Neural cell (in vitro differentiated cells): ENCODE data around the gene NGB. TPM values are rescaled to one million over a fixed set of nuclear protein-coding genes. Genes with fewer than 3 reads are reported as not detected.

Experiments used
- H2AFZ ChIP-seq: fragments of 200-600, 300-800 bp; sonication (generic), shearing (Covaris generic); 2 replicates; pipeline ENCODE4 v1.6.0; 2014; ENCODE audit warnings: low read depth, mild to moderate bottlenecking, antibody characterized with exemption, low read length, moderate library complexity
- H3F3A ChIP-seq: fragments of 200-600 bp; shearing (Covaris generic); 2 replicates; pipeline ENCODE4 v1.6.1; 2016; ENCODE audit warnings: mild to moderate bottlenecking, moderate library complexity, mixed read lengths, antibody characterized with exemption, low read length; ENCODE audit not compliant: insufficient read depth, poor library complexity, severe bottlenecking
- H3K27ac ChIP-seq: fragments of 200-600, 300-800 bp; sonication (generic), shearing (Covaris generic); 2 replicates; pipeline ENCODE4 v1.5.1; 2014; ENCODE audit warnings: mild to moderate bottlenecking, low read length, moderate library complexity
- H3K27me3 ChIP-seq: fragments of 300-800, 200-600 bp; sonication (generic), shearing (Covaris generic); 2 replicates; pipeline ENCODE4 v1.6.0; 2014; ENCODE audit warnings: mild to moderate bottlenecking, low read depth, low read length, moderate library complexity; ENCODE audit not compliant: insufficient read depth
- H3K36me3 ChIP-seq: fragments of 300-800, 200-600 bp; sonication (generic), shearing (Covaris generic); 2 replicates; pipeline ENCODE4 v1.5.1; 2014; ENCODE audit warnings: mild to moderate bottlenecking, antibody characterized with exemption, low read length, moderate library complexity; ENCODE audit not compliant: insufficient read depth
- H3K4me2 ChIP-seq: fragments of 300-800, 200-600 bp; sonication (generic), shearing (Covaris generic); 2 replicates; pipeline ENCODE4 v1.6.0; 2014; ENCODE audit warnings: mild to moderate bottlenecking, low read length
- H3K4me3 ChIP-seq: fragments of 300-800, 200-600 bp; sonication (generic), shearing (Covaris generic); 2 replicates; pipeline ENCODE4 v1.5.1; 2014; ENCODE audit warnings: mild to moderate bottlenecking, low read length, moderate library complexity
- H3K79me2 ChIP-seq: fragments of 200-600 bp; shearing (Covaris generic); replicated peaks from 2 replicates; pipeline ENCODE4 v1.6.0; 2014; ENCODE audit warnings: mild to moderate bottlenecking, low read length, moderate library complexity; ENCODE audit not compliant: insufficient read depth
- H3K9ac ChIP-seq: fragments of 300-800, 200-600 bp; sonication (generic), shearing (Covaris generic); 2 replicates; pipeline ENCODE4 v1.6.1; 2016; ENCODE audit warnings: mild to moderate bottlenecking, low read length, mixed read lengths
- H3K9me2 ChIP-seq: fragments of 200-600 bp; shearing (Covaris generic); 2 replicates; pipeline ENCODE4 v1.6.1; 2016; ENCODE audit warnings: mild to moderate bottlenecking, low read length, mixed read lengths; ENCODE audit not compliant: insufficient read depth
- H3K9me3 ChIP-seq: fragments of 200-600, 300-800 bp; sonication (generic), shearing (Covaris generic); 2 replicates; pipeline ENCODE4 v1.6.1; 2016; ENCODE audit warnings: mild to moderate bottlenecking, mixed run types, low read length, moderate library complexity, mixed read lengths
- H4K20me1 ChIP-seq: fragments of 200-600 bp; shearing (Covaris generic); 2 replicates; pipeline ENCODE4 v1.6.1; 2016; ENCODE audit warnings: mild to moderate bottlenecking, mixed run types; ENCODE audit not compliant: insufficient read depth
- EZH2 ChIP-seq: fragments of 200-600, 300-800 bp; shearing (Covaris generic), sonication (generic); IDR thresholded peaks from 2 replicates; pipeline ENCODE4 v1.6.1; 2014; ENCODE audit warnings: antibody characterized with exemption, low read length, borderline replicate concordance, mild to moderate bottlenecking; ENCODE audit not compliant: insufficient read depth, poor library complexity, severe bottlenecking
- MXI1 ChIP-seq: fragments of 450-650 bp; conservative IDR thresholded peaks from 2 replicates; pipeline ENCODE4 v1.6.1; 2014; ENCODE audit warnings: antibody characterized with exemption, mild to moderate bottlenecking; ENCODE audit not compliant: poor library complexity, severe bottlenecking
- POLR2AphosphoS5 ChIP-seq: IDR thresholded peaks from 2 replicates; pipeline ENCODE4 v1.6.1; 2012
- RAD21 ChIP-seq: fragments of 450-650 bp; conservative IDR thresholded peaks from 2 replicates; pipeline ENCODE4 v1.6.1; 2014; ENCODE audit warnings: antibody characterized with exemption, mild to moderate bottlenecking, moderate library complexity
- TAF1 ChIP-seq: IDR thresholded peaks from 2 replicates; pipeline ENCODE4 v1.6.1; 2012; ENCODE audit warnings: low read depth
- polyA plus RNA-seq: library from polyadenylated mRNA; depleted of rRNA; stranded (reverse); fragments of >200 nt; gene quantifications from 2 replicates; pipeline ENCODE4 v1.2.3, GENCODE V29; 2014
- TF ChIP-seq, protein P1 (sequence below): IDR thresholded peaks from 2 replicates; pipeline ENCODE4 v1.6.1; 2012; ENCODE audit warnings: borderline replicate concordance
- TF ChIP-seq, protein P2 (sequence below): fragments of 450-650 bp; IDR thresholded peaks from 2 replicates; pipeline ENCODE4 v1.5.1; 2014; ENCODE audit warnings: antibody characterized with exemption, mild to moderate bottlenecking, moderate library complexity; ENCODE audit not compliant: poor library complexity, severe bottlenecking

The NGB gene
- polyA plus RNA-seq, 1 donor from 2014 or later: 0.87 TPM

DNA sequence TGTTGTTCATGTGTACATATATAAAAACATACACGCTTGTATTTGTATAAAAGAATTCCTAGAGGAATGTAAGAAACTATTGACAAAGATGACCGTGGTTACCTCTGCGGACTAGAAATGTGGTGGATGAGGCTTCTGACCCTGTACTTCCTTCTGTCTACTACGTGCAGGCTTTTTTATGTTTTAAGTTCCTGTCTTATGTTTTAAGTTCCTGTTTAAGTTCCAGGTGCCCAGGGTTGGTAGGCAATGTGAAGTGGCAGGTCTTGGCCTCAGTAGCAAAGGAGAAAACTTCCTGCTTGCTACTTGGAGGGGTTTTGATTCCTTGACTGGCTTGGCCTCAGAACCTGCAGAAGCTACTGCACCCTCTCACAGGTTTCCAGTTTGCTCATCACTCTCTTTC, 38.1 kb upstream of the NGB start:
- Histone ChIP-seq H3K36me3 (no peaks in the 10 kb centered on the region), H3K27ac (no peak overlapping the region), H3K27me3 (no peaks in the 10 kb centered on the region), H3K4me3 (no peak overlapping the region), H3K9me2 (no peaks in the 10 kb centered on the region), H3K9me3 (no peaks in the 10 kb centered on the region), H3K4me2 (no peak overlapping the region), H2AFZ (no peak overlapping the region), H3F3A (no peaks in the 10 kb centered on the region), H3K9ac (no peak overlapping the region), H3K79me2 (no peaks in the 10 kb centered on the region), H4K20me1 (no peaks in the 10 kb centered on the region)
- TF ChIP-seq POLR2AphosphoS5: no peak
- TF ChIP-seq EZH2: no peak
- no peak for TF ChIP-seq TAF1
- TF ChIP-seq, protein P1, sequence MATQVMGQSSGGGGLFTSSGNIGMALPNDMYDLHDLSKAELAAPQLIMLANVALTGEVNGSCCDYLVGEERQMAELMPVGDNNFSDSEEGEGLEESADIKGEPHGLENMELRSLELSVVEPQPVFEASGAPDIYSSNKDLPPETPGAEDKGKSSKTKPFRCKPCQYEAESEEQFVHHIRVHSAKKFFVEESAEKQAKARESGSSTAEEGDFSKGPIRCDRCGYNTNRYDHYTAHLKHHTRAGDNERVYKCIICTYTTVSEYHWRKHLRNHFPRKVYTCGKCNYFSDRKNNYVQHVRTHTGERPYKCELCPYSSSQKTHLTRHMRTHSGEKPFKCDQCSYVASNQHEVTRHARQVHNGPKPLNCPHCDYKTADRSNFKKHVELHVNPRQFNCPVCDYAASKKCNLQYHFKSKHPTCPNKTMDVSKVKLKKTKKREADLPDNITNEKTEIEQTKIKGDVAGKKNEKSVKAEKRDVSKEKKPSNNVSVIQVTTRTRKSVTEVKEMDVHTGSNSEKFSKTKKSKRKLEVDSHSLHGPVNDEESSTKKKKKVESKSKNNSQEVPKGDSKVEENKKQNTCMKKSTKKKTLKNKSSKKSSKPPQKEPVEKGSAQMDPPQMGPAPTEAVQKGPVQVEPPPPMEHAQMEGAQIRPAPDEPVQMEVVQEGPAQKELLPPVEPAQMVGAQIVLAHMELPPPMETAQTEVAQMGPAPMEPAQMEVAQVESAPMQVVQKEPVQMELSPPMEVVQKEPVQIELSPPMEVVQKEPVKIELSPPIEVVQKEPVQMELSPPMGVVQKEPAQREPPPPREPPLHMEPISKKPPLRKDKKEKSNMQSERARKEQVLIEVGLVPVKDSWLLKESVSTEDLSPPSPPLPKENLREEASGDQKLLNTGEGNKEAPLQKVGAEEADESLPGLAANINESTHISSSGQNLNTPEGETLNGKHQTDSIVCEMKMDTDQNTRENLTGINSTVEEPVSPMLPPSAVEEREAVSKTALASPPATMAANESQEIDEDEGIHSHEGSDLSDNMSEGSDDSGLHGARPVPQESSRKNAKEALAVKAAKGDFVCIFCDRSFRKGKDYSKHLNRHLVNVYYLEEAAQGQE: no peak
- TF ChIP-seq RAD21: no peak
- TF ChIP-seq, protein P2, sequence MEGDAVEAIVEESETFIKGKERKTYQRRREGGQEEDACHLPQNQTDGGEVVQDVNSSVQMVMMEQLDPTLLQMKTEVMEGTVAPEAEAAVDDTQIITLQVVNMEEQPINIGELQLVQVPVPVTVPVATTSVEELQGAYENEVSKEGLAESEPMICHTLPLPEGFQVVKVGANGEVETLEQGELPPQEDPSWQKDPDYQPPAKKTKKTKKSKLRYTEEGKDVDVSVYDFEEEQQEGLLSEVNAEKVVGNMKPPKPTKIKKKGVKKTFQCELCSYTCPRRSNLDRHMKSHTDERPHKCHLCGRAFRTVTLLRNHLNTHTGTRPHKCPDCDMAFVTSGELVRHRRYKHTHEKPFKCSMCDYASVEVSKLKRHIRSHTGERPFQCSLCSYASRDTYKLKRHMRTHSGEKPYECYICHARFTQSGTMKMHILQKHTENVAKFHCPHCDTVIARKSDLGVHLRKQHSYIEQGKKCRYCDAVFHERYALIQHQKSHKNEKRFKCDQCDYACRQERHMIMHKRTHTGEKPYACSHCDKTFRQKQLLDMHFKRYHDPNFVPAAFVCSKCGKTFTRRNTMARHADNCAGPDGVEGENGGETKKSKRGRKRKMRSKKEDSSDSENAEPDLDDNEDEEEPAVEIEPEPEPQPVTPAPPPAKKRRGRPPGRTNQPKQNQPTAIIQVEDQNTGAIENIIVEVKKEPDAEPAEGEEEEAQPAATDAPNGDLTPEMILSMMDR: no peak

DNA sequence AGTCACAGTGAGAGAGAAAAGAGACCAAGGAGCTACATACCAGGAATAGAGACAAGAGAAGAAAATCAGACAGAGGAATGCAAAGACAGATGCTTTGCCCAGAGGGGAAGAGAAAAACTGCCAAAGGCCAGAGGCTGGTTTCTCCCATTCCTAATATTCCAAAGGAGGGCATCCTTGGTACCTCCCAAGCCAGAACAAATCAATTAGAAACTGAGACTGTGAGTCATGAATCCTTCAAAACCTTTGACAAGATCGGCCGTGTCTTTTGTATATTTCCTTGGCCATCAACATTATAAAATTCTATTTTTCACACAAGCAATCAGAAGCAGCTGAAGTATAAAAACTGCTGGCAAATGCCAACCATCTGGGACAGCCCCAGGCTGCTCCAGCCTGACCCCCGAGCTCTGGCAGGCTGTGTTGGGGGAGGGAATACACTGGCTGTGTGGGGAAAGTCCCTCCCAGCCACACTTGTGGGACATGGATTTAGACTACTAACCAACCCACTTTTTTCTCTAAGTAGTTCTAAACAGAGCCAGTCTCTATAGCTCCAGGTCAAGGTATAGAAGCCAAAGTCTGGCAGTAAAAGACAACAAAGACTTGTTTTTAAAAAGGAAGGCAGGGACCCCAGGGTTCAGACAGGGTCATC, 36.0 kb upstream of the NGB start:
- Histone ChIP-seq H3K27me3 (no peaks in the 10 kb centered on the region), H3K27ac (no peak overlapping the region), H3K9me3 (no peaks in the 10 kb centered on the region), H2AFZ (no peak overlapping the region), H3K79me2 (no peaks in the 10 kb centered on the region), H3K4me3 (no peak overlapping the region), H3K4me2 (no peak overlapping the region), H4K20me1 (no peaks in the 10 kb centered on the region), H3K9ac (no peak overlapping the region), H3K36me3 (no peaks in the 10 kb centered on the region), H3K9me2 (no peaks in the 10 kb centered on the region), H3F3A (no peaks in the 10 kb centered on the region)
- TF ChIP-seq MXI1: no peak
- TF ChIP-seq, protein P2: no peak
